ENCODE data around the gene EXOC2. TPM values are rescaled to one million over a fixed set of nuclear protein-coding genes. Genes with fewer than 3 reads are reported as not detected.

EXOC2 gene
- total RNA-seq, 1 donor from 2014 or later = 39.7 TPM

GRCh38 chr6:474453-475185 is 218.3 kb downstream of the EXOC2 start:
- peak in 1 of 2 donors; percentile 37 for DNase-seq (ENCODE audit: low read depth in 2 of 2)

GRCh38 chr6:473768-474452 is 219.0 kb downstream of the EXOC2 start:
- DNase-seq (ENCODE audit: low read depth in 2 of 2) = no peak

GRCh38 chr6:473356-473755 is 219.6 kb downstream of the EXOC2 start:
- DNase-seq (ENCODE audit: low read depth in 2 of 2) = no peak

- no peak for DNase-seq (ENCODE audit: low read depth in 2 of 2)
Measured at GRCh38 chr6:470901-471448, 222.0 kb downstream of the EXOC2 start.

- no peak for DNase-seq (ENCODE audit: low read depth in 2 of 2)
Measured at GRCh38 chr6:470051-470900, 222.7 kb downstream of the EXOC2 start.

- no peak for DNase-seq (ENCODE audit: low read depth in 2 of 2)
Measured at GRCh38 chr6:467671-468082, 225.3 kb downstream of the EXOC2 start.

- DNase-seq (ENCODE audit: low read depth in 2 of 2) = no peak
Measured at GRCh38 chr6:467111-467510, 225.8 kb downstream of the EXOC2 start.

GRCh38 chr6:466564-466963 is 226.4 kb downstream of the EXOC2 start:
- DNase-seq (ENCODE audit: low read depth in 2 of 2) = no peak

- DNase-seq (ENCODE audit: low read depth in 2 of 2) = no peak
Measured at GRCh38 chr6:465531-466348, 227.2 kb downstream of the EXOC2 start.

- no peak for DNase-seq (ENCODE audit: low read depth in 2 of 2)
Measured at GRCh38 chr6:456887-457286, 236.1 kb downstream of the EXOC2 start.

GRCh38 chr6:456358-456867 is 236.5 kb downstream of the EXOC2 start:
- DNase-seq (ENCODE audit: low read depth in 2 of 2) = no peak

GRCh38 chr6:455835-456234 is 237.1 kb downstream of the EXOC2 start:
- DNase-seq (ENCODE audit: low read depth in 2 of 2) = no peak

GRCh38 chr6:455006-455585 is 237.8 kb downstream of the EXOC2 start:
- no peak for DNase-seq (ENCODE audit: low read depth in 2 of 2)

GRCh38 chr6:454148-454991 is 238.6 kb downstream of the EXOC2 start:
- no peak for DNase-seq (ENCODE audit: low read depth in 2 of 2)

GRCh38 chr6:453152-453551 is 239.8 kb downstream of the EXOC2 start:
- DNase-seq (ENCODE audit: low read depth in 2 of 2) = no peak

- no peak for DNase-seq (ENCODE audit: low read depth in 2 of 2)
Measured at GRCh38 chr6:452301-453067, 240.5 kb downstream of the EXOC2 start.

GRCh38 chr6:451847-452246 is 241.1 kb downstream of the EXOC2 start:
- DNase-seq (ENCODE audit: low read depth in 2 of 2) = no peak

- no peak for DNase-seq (ENCODE audit: low read depth in 2 of 2)
Measured at GRCh38 chr6:451336-451735, 241.6 kb downstream of the EXOC2 start.

All from lung microvascular endothelial cell (primary cell).